HCT116 (cell line): ENCODE data around the gene PLSCR4. TPM values are rescaled to one million over a fixed set of nuclear protein-coding genes. Genes with fewer than 3 reads are reported as not detected.

Source experiments
- ATAC-seq: fragments of 200-7000 bp; cut with Tn5 transposase; 2 replicates; pipeline ENCODE4 v1.9.1; 2020; ENCODE audit warnings: mild to moderate bottlenecking, moderate library complexity
- BruUV-seq: library from RNA; stranded (reverse); fragments of 400-500 nt; replicated peaks from 2 replicates; lab custom pipeline; 2021; lab: Mats Ljungman, UMichigan
- CTCF ChIA-PET: fragments of 300-600 bp; sonication (Branson Sonifier 250); formaldehyde crosslinking; loops from one replicate; lab custom pipeline; 2021; ENCODE audit warnings: antibody characterized with exemption; lab: Charles Lee
- POLR2A ChIA-PET: fragments of 300-600, 350-600 bp; sonication (Branson Sonifier 250); formaldehyde crosslinking; loops from one replicate; lab custom pipeline; 2021; ENCODE audit warnings: antibody characterized with exemption; lab: Charles Lee
- RAD21 ChIA-PET, 2 experiments: fragments of 300-600 bp; sonication (Branson Sonifier 250); formaldehyde crosslinking; loops; one replicate each; lab custom pipeline; 2023; ENCODE audit warnings: low total read pairs in 2 of 2; ENCODE audit not compliant: uncharacterized antibody in 2 of 2, unreplicated experiment in 2 of 2, low non-redundant PET in 1 of 2; lab: Charles Lee
- DNase-seq: peaks from one replicate; pipeline ENCODE4 v3.0.0-alpha.2; 2010; ENCODE audit warnings: low read depth, low spot score
- H2AFZ ChIP-seq: fragments of 200-600 bp; shearing (Covaris generic), sonication (generic); 2 replicates; pipeline ENCODE4 v1.6.1; 2017; ENCODE audit warnings: low read depth, mixed run types, mixed read lengths, antibody characterized with exemption, low read length; ENCODE audit not compliant: poor library complexity, severe bottlenecking
- H3K27ac ChIP-seq: 2 replicates; pipeline ENCODE4 v1.5.1; 2012; ENCODE audit warnings: low read depth, low read length
- H3K27me3 ChIP-seq: fragments of 200-600 bp; sonication (generic); 2 replicates; pipeline ENCODE4 v1.6.1; 2016; ENCODE audit warnings: mixed run types, low read length, mixed read lengths; ENCODE audit not compliant: insufficient read depth
- H3K36me3 ChIP-seq, 2 experiments: fragments of 200-500 bp in 1 of 2; fragments of 200-600 bp in 1 of 2; sonication (Bioruptor generic) in 1 of 2; sonication (generic) in 1 of 2; 2 replicates each; pipeline versions ENCODE4 v1.5.1 to v1.6.1; 2014 to 2016; ENCODE audit warnings: low read length in 2 of 2, inconsistent platforms in 1 of 2, mixed read lengths in 1 of 2, mixed run types in 1 of 2; ENCODE audit not compliant: insufficient read depth in 2 of 2, control insufficient read depth in 1 of 2
- H3K4me1 ChIP-seq, 2 experiments: fragments of 200-600 bp in 1 of 2; sonication (generic) in 1 of 2; 2 replicates each; pipeline versions ENCODE4 v1.5.1 to v1.6.1; 2012 to 2017; ENCODE audit warnings: low read length in 2 of 2, inconsistent platforms in 1 of 2, mild to moderate bottlenecking in 1 of 2, mixed read lengths in 1 of 2, mixed run types in 1 of 2, moderate library complexity in 1 of 2; ENCODE audit not compliant: insufficient read depth in 2 of 2, control insufficient read depth in 1 of 2
- H3K4me2 ChIP-seq: fragments of 200-600 bp; sonication (generic); 2 replicates; pipeline ENCODE4 v1.6.1; 2017; ENCODE audit warnings: mixed run types, low read length, mixed read lengths
- H3K4me3 ChIP-seq, 2 experiments: fragments of 200-600 bp in 1 of 2; sonication (generic) in 1 of 2; replicated peaks in 1 of 2; 2 replicates each; pipeline ENCODE4 v1.5.1; 2011 to 2016; ENCODE audit warnings: low read length in 2 of 2, control low read depth in 1 of 2, low read depth in 1 of 2, mild to moderate bottlenecking in 1 of 2, mixed read lengths in 1 of 2, mixed run types in 1 of 2
- H3K79me2 ChIP-seq: fragments of 200-600 bp; sonication (generic); 2 replicates; pipeline ENCODE4 v1.6.1; 2017; ENCODE audit warnings: mild to moderate bottlenecking, mixed run types, low read length, moderate library complexity, mixed read lengths; ENCODE audit not compliant: insufficient read depth
- H3K9ac ChIP-seq: fragments of 200-600 bp; sonication (generic); 2 replicates; pipeline ENCODE4 v1.6.1; 2016; ENCODE audit warnings: low read length, mixed read lengths
- H3K9me2 ChIP-seq: fragments of 200-600 bp; sonication (generic), shearing (Covaris generic); 2 replicates; pipeline ENCODE4 v1.6.1; 2017; ENCODE audit warnings: mixed run types, mild to moderate bottlenecking, moderate library complexity; ENCODE audit not compliant: insufficient read depth
- H3K9me3 ChIP-seq, 2 experiments: fragments of 200-500 bp in 1 of 2; fragments of 200-600 bp in 1 of 2; sonication (Bioruptor generic) in 1 of 2; sonication (generic) in 1 of 2; 2 replicates each; pipeline ENCODE4 v1.6.1; 2014 to 2017; ENCODE audit warnings: low read length in 2 of 2, mixed read lengths in 2 of 2, inconsistent platforms in 1 of 2, low read depth in 1 of 2, mild to moderate bottlenecking in 1 of 2, mixed run types in 1 of 2, moderate library complexity in 1 of 2; ENCODE audit not compliant: control insufficient read depth in 1 of 2, insufficient read depth in 1 of 2
- H4K20me1 ChIP-seq: fragments of 200-600 bp; sonication (generic), shearing (Covaris generic); 2 replicates; pipeline ENCODE4 v1.6.1; 2017; ENCODE audit warnings: mixed run types, mild to moderate bottlenecking, moderate library complexity; ENCODE audit not compliant: insufficient read depth
- JUND ChIP-seq: IDR thresholded peaks from 2 replicates; pipeline ENCODE4 v1.6.1; 2012
- POLR2AphosphoS5 ChIP-seq: IDR thresholded peaks from 2 replicates; pipeline ENCODE4 v1.6.1; 2011; ENCODE audit warnings: mild to moderate bottlenecking, low read depth, low read length, moderate library complexity
- SIN3A ChIP-seq: IDR thresholded peaks from 2 replicates; pipeline ENCODE4 v1.6.1; 2012; ENCODE audit warnings: low read depth
- SRF ChIP-seq: IDR thresholded peaks from 2 replicates; pipeline ENCODE4 v1.6.1; 2012; ENCODE audit warnings: low read depth
- ZFX ChIP-seq: fragments of 450-650 bp; IDR thresholded peaks from 2 replicates; pipeline ENCODE4 v1.6.1; 2017
- intact Hi-C: fragments of 100-400 bp; cut with micrococcal nuclease; formaldehyde crosslinking; loops from 2 replicates; pipeline ENCODE4 v1.10.0; 2022
- total RNA-seq: library from RNA; stranded (reverse); gene quantifications from one replicate; pipeline ENCODE4 v1.2.1, GENCODE V29; 2021; ENCODE audit not compliant: unreplicated experiment
- TF ChIP-seq, protein P1 (sequence below): IDR thresholded peaks from 2 replicates; pipeline ENCODE4 v1.6.1; 2012; ENCODE audit warnings: low read depth

Gene PLSCR4
- total RNA-seq, 1 experiment from 2014 or later, result 4.1 TPM

DNA sequence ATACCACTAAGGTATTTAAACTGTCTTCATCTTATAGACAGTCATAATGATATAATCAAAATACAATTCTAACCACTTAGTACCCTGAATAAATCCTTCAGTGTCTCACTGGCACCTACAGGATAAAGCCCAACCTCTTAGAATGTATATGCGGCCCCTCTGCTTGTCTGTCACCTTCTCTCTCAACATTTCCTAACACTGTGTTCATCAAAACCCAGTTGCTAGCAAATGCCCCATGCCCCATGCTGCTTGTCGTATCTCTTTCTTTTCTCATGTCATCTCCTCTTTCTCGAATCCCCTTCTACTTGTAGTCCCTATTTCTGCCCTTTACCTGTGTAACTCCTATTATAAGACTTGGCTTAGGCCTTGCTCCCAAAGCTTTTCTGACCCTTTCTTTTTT, 24.6 kb upstream of the PLSCR4 start (continued):
- TF ChIP-seq, protein P1, sequence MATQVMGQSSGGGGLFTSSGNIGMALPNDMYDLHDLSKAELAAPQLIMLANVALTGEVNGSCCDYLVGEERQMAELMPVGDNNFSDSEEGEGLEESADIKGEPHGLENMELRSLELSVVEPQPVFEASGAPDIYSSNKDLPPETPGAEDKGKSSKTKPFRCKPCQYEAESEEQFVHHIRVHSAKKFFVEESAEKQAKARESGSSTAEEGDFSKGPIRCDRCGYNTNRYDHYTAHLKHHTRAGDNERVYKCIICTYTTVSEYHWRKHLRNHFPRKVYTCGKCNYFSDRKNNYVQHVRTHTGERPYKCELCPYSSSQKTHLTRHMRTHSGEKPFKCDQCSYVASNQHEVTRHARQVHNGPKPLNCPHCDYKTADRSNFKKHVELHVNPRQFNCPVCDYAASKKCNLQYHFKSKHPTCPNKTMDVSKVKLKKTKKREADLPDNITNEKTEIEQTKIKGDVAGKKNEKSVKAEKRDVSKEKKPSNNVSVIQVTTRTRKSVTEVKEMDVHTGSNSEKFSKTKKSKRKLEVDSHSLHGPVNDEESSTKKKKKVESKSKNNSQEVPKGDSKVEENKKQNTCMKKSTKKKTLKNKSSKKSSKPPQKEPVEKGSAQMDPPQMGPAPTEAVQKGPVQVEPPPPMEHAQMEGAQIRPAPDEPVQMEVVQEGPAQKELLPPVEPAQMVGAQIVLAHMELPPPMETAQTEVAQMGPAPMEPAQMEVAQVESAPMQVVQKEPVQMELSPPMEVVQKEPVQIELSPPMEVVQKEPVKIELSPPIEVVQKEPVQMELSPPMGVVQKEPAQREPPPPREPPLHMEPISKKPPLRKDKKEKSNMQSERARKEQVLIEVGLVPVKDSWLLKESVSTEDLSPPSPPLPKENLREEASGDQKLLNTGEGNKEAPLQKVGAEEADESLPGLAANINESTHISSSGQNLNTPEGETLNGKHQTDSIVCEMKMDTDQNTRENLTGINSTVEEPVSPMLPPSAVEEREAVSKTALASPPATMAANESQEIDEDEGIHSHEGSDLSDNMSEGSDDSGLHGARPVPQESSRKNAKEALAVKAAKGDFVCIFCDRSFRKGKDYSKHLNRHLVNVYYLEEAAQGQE, result no peak
- TF ChIP-seq JUND, result no peak
- no peak for TF ChIP-seq POLR2AphosphoS5

DNA sequence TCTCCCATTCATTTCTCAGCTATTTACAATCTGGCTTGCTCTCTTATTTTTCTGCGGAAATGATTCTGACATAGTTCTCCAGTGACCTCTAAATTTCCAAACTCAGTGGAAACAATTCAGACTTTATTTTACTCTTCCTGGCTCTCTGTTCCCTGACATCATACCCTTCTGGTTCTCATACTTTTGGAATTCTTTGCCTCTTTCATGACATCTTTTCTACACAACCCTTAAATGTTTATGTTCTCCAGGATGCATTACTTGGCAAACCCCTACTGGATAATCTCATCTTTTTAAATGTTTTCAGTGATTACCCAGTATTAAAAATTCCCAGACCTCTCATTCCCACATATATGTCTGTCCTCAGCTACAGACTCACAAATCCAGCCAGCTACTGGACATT, 23.9 kb upstream of the PLSCR4 start:
- Histone ChIP-seq H4K20me1 (no peaks in the 10 kb centered on the region), H3K27me3 (no peaks in the 10 kb centered on the region), H3K4me3 (no peak overlapping the region), H3K36me3 (no peaks in the 10 kb centered on the region), H3K9ac (no peak overlapping the region), H3K4me2 (no peak overlapping the region), H2AFZ (peak overlapping the region; percentile 11), H3K79me2 (no peaks in the 10 kb centered on the region), H3K4me1 (no peaks in the 10 kb centered on the region), H3K27ac (no peak overlapping the region), H3K9me3 (no peaks in the 10 kb centered on the region), H3K9me2 (no peaks in the 10 kb centered on the region)
- ChIA-PET RAD21 (no interaction called here), CTCF (no interaction called here), POLR2A (no interaction called here)
- DNase-seq (no peak), ATAC-seq (no peak)
- TF ChIP-seq POLR2AphosphoS5 (no peak), SIN3A (no peak), ZFX (no peak), JUND (no peak), SRF (no peak)
- BruUV-seq, result no TSS peak
- intact Hi-C loops, result no loop called here
